Thoracic aorta (tissue), 2 donors: Measurements from ENCODE around the gene ZNF688. TPM values are rescaled to one million over a fixed set of nuclear protein-coding genes. Genes with fewer than 3 reads are reported as not detected.
A peak's percentile ranks its signal among the peaks of the same experiment; 100 is the strongest.

Experiments used
- ATAC-seq: fragments of 150-250 bp; one replicate; pipeline ENCODE4 v1.8.0; 2017; ENCODE audit warnings: low read depth; ENCODE audit not compliant: insufficient number of reproducible peaks, low FRiP score
- DNase-seq: peaks from one replicate; pipeline ENCODE4 v3.0.0-alpha.2; 2020; ENCODE audit warnings: low spot score
- H3K27ac ChIP-seq, 2 donors: fragments of 200-600 bp; sonication (generic); 1 replicate in 1 of 2; 2 replicates in 1 of 2; pipeline ENCODE4 v1.5.1; 2016; ENCODE audit warnings: mild to moderate bottlenecking in 2 of 2, moderate library complexity in 2 of 2
- H3K27me3 ChIP-seq: fragments of 200-600 bp; sonication (generic); replicated peaks from 2 replicates; pipeline ENCODE4 v1.6.0; 2016; ENCODE audit warnings: mild to moderate bottlenecking; ENCODE audit not compliant: insufficient read depth
- H3K36me3 ChIP-seq: fragments of 200-600 bp; sonication (generic); one replicate; pipeline ENCODE4 v1.5.1; 2016
- H3K4me1 ChIP-seq, 2 donors: fragments of 200-600 bp; sonication (generic); 1 replicate in 1 of 2; 2 replicates in 1 of 2; pipeline versions ENCODE4 v1.5.1 to v1.6.0; 2016; ENCODE audit warnings: low read depth in 2 of 2, mild to moderate bottlenecking in 1 of 2; ENCODE audit not compliant: control insufficient read depth in 1 of 2
- H3K4me3 ChIP-seq: fragments of 200-600 bp; sonication (generic); 2 replicates; pipeline ENCODE4 v1.5.1; 2016; ENCODE audit warnings: mild to moderate bottlenecking
- H3K9me3 ChIP-seq: fragments of 200-600 bp; sonication (generic); 2 replicates; pipeline ENCODE4 v1.5.1; 2016
- total RNA-seq, 2 donors: library from RNA; depleted of rRNA; stranded (reverse); fragments of >200 nt; gene quantifications; one replicate each; pipeline versions ENCODE4 v1.1.0 to v1.2.3, GENCODE V29; 2016
- TF ChIP-seq, protein P1 (sequence below): fragments of 200-600 bp; sonication (generic); IDR thresholded peaks from one replicate; pipeline ENCODE4 v1.5.1; 2019; ENCODE audit warnings: antibody characterized with exemption

Gene ZNF688
- total RNA-seq, 2 donors from 2014 or later: 9.2 to 24.2 TPM

DNA sequence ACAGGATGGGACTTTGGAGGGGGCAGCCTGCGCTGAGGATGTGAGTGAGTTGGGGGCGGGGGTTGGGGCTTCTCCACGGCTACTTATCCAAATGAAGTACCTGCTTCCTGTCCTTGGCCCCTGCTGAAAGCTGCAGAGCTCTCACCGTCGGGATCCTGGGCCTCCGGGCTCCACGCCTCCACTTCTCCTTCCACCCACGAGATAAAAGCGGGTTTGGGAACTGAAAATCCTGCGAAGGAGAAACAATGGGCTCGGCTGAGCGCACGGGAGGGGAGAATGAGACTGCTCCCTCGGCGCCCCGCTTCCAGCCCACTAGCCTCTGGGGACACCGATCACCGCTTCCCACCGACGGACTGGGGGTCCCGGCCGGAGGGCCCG is 13.5 kb upstream of the ZNF688 start:
- Histone ChIP-seq H3K36me3 (peaks cover 6% of the 10 kb centered on the region), H3K4me1 (peaks cover 9 to 23% of the 10 kb centered on the region in 2 donors), H3K9me3 (no peaks in the 10 kb centered on the region), H3K27ac (peak overlapping the region; percentile 81 to 89), H3K27me3 (no peaks in the 10 kb centered on the region), H3K4me3 (peak overlapping the region; percentile 88)
- TF ChIP-seq, protein P1, sequence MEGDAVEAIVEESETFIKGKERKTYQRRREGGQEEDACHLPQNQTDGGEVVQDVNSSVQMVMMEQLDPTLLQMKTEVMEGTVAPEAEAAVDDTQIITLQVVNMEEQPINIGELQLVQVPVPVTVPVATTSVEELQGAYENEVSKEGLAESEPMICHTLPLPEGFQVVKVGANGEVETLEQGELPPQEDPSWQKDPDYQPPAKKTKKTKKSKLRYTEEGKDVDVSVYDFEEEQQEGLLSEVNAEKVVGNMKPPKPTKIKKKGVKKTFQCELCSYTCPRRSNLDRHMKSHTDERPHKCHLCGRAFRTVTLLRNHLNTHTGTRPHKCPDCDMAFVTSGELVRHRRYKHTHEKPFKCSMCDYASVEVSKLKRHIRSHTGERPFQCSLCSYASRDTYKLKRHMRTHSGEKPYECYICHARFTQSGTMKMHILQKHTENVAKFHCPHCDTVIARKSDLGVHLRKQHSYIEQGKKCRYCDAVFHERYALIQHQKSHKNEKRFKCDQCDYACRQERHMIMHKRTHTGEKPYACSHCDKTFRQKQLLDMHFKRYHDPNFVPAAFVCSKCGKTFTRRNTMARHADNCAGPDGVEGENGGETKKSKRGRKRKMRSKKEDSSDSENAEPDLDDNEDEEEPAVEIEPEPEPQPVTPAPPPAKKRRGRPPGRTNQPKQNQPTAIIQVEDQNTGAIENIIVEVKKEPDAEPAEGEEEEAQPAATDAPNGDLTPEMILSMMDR: no peak
- no peak for ATAC-seq
- no peak for DNase-seq

DNA sequence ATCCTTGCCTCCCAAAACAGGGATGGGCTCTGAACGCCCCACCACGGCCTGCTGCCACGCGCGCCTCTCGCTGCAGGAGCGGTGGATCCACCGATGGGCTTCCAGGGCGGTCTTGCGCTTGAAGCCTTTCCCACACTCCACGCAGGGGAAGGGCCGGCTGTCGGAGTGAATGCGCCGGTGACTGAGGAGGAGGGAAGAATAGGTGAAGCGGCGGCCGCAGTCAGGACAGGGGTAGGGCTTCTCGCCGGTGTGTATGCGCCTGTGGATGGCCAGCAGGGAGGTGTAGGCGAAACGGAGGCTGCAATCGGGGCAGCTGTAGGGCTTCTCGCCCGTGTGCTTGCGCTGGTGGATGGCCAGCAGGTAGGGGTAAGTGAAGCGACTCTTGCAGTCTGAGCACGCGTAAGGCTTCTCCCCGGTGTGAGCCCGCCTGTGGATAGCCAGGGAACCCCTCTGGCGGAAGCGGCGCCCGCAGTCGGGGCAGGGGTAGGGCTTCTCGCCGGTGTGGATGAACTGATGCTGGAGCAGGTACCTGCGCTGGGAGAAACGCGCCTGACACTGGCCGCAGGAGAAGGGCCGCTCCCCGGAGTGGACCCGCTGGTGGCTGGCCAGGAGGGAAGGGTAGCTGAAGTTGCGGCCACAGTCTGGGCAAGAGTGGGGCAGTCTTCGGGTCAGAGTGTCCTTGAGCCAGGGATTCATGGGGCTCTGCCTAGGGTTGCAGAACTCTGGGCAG is 11.3 kb upstream of the ZNF688 start:
- ATAC-seq (no peak), DNase-seq (no peak)
- Histone ChIP-seq H3K9me3 (no peaks in the 10 kb centered on the region), H3K4me1 (peaks cover 9 to 23% of the 10 kb centered on the region in 2 donors), H3K27me3 (no peaks in the 10 kb centered on the region), H3K4me3 (no peak overlapping the region), H3K36me3 (peaks cover 6% of the 10 kb centered on the region), H3K27ac (no peak overlapping the region)
- TF ChIP-seq, protein P1: no peak

DNA sequence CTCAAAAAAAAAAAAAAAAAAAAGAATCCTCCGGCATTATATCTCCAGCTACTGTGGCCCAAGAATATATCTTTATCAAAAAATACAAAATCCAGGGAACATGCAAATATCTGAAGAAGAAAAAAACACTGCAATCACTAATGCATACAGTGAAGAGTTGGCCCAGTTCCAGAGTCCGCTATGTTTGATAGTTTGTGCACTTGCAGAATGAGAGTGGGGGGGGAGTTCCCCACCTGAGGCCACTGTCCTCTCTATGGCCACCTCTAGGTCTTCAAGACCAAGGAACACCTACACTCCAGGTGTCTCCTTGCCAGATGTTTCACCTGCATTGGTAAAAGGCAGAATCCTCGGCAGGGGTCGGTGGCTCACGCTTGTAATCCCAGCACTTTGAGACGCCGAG is 9.9 kb upstream of the ZNF688 start:
- no peaks in the 10 kb centered on the region for H3K9me3 ChIP-seq
- TF ChIP-seq, protein P1: no peak
- ATAC-seq (no peak), DNase-seq (no peak)
- peaks cover 9 to 23% of the 10 kb centered on the region in 2 donors for H3K4me1 ChIP-seq
- no peaks in the 10 kb centered on the region for H3K27me3 ChIP-seq
- H3K27ac ChIP-seq: no peak overlapping the region
- H3K4me3 ChIP-seq: no peak overlapping the region
- peaks cover 6% of the 10 kb centered on the region for H3K36me3 ChIP-seq

DNA sequence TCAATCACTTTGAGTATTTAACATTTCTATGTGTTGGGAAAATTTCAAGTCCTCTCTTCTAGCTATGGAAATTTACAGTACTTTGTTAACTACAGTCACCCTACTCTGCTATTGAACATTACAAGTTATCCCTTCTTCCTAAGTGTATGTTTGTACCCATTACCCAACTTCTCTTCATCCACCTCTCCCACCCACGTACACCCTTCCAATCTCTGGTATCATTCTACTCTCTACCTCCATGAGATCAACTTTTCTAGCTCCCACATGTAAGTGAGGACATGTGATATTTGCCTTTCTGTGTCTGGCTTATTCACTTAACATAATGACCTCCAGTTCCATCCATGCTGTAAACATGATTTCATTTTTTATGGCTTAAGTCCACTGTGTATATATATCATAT is 3.2 kb upstream of the ZNF688 start:
- no peak overlapping the region for H3K4me3 ChIP-seq

DNA sequence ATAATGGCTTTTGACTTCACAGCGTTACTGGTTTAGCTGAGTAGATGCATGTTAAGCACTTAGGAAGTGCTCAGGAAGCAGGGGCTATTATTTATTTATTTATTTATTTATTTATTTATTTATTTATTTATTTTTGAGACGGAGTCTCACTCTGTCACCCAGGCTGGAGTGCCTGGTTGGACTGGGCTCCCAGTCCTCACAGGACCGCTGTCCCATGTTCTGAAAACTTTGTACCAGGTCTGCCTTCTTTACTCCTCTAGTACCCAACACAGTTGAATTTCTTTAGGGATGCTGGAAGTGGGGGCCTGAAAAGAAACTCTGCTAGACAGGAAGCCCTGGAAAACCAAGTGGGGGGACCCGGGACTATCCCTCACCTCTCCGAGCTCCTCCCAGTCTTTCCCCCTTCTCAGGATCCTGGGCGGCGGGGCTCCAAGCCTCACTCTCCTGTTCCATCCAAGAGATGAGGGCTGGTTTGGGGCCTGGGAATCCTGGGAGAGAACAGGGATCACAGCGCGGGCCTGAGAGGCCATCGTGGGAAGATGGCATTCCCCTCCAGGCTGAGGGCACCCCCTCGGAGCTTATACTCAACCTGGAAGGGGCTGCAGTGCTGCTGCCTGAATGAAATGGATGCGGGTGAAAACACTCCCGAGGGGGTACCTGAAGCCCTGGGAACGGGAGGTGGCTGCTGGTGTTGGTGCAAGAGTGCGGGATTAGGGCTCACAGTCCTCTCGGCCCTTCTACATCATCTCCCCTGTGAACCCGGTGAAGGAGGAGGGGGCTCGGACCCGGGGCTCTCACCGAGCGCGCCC is 674 bp downstream of the ZNF688 start:
- Histone ChIP-seq H3K9me3 (no peaks in the 10 kb centered on the region), H3K4me3 (peak overlapping the region; percentile 96), H3K36me3 (no peaks in the 10 kb centered on the region), H3K4me1 (peaks cover 15 to 24% of the 10 kb centered on the region in 2 donors), H3K27ac (peak overlapping the region; percentile 93 to 99), H3K27me3 (no peaks in the 10 kb centered on the region)
- TF ChIP-seq, protein P1: no peak
- ATAC-seq (no peak), DNase-seq (no peak)

More for the DNA sequence above, 3.2 kb upstream of the ZNF688 start:
- Histone ChIP-seq H3K36me3 (no peaks in the 10 kb centered on the region), H3K27ac (no peak overlapping the region), H3K9me3 (no peaks in the 10 kb centered on the region), H3K4me1 (peaks cover 15 to 24% of the 10 kb centered on the region in 2 donors), H3K27me3 (no peaks in the 10 kb centered on the region)
- no peak for DNase-seq
- TF ChIP-seq, protein P1: no peak
- no peak for ATAC-seq
